Eye (tissue), 1 donor: ENCODE results near the gene SFMBT2.
A peak's percentile ranks its signal among the peaks of the same experiment; 100 is the strongest.

ENCODE experiments used
- DNase-seq: peaks from one replicate; pipeline ENCODE4 v3.0.0-alpha.2; 2015

The SFMBT2 gene

GRCh38 chr10:7170626-7171322, 240.1 kb downstream of the SFMBT2 start:
- DNase-seq: no peak

DNA sequence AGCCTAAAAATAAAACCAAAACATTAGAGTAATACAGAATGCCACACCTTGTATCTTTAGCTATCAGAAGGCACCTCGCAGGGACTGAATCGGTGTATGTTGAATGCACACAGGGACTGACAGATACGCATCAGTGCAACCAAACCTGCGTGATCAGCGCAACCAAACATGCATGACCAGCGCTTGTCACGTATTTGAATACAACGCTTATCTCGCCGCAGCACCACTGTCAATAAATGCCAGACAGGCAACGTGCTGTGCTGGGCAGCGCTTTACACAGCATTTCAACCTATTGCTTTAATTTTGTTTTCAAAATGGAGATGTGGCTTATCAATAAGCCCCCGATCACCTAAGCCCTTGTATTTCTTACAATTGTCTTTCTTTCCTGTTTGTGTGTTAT, 242.4 kb downstream of the SFMBT2 start:
- no peak for DNase-seq

- no peak for DNase-seq
Measured at GRCh38 chr10:7165500-7166177, 245.2 kb downstream of the SFMBT2 start.

DNA sequence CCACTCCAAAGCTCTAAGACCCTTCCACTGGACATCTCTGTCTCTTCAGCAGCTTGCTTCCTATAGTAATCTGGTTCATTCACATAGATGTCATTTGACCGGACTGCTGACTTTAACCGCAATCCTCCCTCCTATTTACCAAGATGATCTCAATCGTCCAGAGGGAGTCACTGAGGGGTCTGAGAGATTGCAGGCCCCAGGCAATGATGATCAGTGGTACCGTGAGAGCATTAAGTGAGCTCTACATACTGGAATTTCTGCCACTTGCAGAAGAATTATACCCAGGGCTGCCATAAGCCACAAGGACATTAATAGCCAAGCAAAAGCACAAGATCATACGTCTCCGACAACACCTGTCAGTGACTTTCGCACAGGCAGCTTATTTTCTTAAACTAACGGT, 245.9 kb downstream of the SFMBT2 start:
- no peak for DNase-seq

DNA sequence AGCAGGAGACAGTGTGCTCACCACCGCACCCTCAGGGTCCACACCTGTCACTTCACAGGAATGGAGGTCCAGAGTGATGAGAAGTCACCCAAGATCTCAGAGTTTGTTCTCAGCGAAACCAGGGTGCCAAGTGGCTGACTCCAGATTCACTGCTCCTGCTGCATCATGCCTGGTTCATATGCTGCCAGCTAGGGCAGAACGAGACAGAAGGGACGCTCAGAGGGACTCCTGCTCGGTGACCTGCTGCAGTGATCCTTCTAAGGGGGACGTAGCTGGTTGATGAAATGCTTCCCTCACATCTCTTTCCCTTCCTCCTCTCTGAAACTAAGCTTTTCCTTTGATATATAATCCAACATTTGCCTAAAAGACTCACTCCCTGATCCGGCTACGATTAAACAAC, 248.5 kb downstream of the SFMBT2 start:
- no peak for DNase-seq

DNA sequence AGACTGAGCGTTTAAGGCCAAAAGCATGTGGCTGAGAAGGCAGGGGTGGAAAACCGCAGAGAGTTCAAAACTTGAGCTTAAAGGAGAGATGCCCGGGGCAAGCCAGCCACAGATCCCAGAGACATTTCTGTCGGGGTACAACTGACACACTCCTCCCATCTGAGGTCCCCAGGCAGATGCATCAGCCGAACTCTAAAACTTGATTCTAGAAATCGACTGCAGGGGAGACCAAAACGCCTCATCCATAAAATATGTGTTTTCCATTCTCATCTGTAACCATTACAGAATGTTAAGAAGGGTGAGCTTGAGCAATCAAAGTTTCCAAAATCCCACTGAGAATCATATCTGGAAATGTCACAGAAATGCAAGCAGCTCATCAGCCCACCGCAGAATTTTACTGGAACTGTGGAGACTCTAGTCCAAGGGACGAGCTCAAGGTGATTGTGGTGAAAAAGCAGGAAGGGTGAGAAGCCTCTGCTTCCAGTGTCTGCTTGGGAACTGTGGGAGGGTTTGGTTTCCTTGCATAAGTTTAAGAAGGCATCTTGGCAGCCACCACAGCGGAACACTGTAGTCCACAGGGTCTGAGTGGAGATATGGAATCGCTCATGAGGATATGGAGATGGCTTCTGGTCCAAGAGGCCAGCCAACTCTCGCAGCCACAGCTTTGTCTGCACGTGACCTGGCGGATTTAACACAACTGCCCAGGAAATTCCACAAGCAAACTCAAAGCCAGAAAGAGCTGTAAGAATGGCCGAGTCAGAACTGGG, 249.2 kb downstream of the SFMBT2 start:
- no peak for DNase-seq

GRCh38 chr10:7159928-7160327, 250.9 kb downstream of the SFMBT2 start:
- no peak for DNase-seq

DNA sequence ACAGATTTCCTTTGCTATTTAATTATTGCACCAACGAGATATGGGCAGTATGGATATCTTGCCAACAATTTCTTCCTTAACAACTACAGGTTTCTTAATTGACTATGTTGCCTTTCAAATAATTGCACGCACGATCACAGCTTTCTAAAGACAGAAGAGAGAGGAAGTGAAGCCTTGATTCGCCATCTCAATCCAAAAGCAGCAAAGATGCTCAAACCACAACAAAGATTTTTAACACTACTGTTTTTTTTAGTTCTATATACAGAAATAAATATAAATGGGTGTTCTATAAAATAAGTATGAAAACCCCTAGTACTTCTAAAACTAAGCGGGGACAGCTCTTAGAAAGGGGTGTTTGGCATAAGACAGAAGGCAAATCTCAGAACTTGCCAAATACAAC, 251.3 kb downstream of the SFMBT2 start:
- DNase-seq: no peak

DNA sequence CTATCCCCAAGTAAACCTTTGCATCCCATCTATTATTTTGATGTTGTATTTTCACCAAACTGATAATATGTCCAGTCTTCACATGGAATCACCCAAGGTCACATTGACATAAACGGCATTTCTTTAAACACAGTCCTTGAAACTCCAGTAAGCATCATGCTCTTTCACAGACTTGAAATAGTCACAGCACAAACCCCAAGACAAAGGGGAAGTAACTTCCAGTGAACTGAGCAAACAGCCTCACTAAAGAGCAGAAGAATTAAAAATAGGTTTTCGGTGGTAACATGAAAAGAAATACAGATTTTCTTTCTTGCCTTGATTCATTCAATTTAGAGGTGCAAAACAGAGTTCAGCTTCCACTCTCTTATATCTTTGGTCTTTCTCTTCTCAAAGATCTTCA, 253.7 kb downstream of the SFMBT2 start:
- no peak for DNase-seq

GRCh38 chr10:7153750-7154149, 257.1 kb downstream of the SFMBT2 start:
- DNase-seq: peak; percentile 7

- peak; percentile 14 for DNase-seq
Measured at GRCh38 chr10:7152982-7153381, 257.9 kb downstream of the SFMBT2 start.

DNA sequence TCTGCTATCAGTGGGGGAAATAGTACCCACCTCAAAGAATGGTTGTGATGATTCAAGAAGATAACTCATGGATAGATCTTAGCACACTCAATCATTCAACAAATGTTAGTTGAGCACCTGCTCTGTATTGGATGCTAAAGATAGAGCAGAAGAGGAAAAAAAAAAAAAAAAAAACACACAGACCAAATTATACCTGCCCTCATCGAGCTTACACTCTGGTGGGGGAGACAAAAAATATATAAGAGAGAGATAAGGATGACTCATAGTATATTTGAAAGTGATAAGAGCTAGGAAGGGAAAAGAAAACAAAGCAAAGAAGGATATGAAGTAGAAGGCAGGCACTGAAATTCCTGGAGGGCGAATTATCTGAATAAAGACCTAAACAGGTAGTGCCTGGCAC, 258.5 kb downstream of the SFMBT2 start:
- DNase-seq: no peak

GRCh38 chr10:7151538-7151937, 259.3 kb downstream of the SFMBT2 start:
- DNase-seq: no peak

DNA sequence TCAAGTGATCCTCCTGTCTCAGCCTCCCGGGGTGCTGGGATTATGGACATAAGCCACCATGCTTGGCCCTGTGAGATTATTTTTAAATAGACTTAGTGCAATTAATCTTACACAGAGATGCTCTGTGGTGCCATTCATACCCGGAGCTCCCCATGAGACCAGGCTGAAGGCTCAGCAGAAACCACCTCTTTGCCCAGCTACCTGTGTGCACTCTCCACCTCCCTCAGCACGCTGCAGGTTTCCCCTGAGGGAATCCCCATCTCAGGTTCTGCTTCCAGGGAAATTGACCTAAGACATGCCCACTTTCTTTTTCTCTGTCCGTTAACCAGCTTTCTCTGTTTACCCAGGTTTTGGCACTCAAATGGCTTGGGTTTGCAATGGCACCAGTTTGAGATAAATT, 260.5 kb downstream of the SFMBT2 start:
- DNase-seq: no peak

DNA sequence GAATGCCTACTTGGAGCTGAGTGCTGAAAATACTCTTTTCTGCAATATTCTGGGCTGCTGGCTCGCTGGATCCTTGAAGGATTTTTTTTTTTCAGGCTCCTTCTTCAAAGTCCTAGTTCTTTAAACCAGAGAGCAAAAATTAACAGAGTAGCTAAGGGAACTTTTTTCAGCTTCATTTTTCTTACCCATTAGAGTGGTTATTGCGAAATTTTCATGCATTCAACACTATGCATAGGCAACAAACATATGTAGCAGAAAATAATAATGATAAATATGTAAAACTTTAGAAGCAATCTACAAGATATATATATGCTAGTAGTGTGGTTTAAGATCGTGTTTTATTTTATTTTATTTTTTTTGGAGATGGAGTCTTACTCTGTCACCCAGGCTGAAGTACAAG, 264.6 kb downstream of the SFMBT2 start:
- no peak for DNase-seq

- no peak for DNase-seq
Measured at GRCh38 chr10:7136016-7136415, 274.8 kb downstream of the SFMBT2 start.

DNA sequence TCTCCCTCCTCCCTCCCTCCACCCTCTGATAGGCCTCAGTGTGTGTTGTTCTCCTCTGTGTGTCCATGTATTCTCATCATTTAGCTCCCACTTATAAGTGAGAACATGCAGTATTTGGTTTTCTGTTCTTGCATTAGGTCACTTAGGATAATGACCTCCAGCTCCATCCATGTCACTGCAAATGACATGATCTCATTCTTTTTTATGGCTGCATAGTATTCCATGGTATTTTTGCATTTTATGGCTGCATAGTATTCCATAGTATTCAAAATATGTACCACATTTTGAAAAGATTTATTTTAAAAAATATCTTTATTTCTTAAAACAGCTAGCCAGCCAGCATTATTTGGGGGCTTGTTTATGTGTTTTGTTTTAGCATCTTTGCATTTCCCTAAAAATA, 275.6 kb downstream of the SFMBT2 start:
- DNase-seq: no peak

GRCh38 chr10:7134448-7134847, 276.4 kb downstream of the SFMBT2 start:
- no peak for DNase-seq

GRCh38 chr10:7133958-7134357, 276.9 kb downstream of the SFMBT2 start:
- no peak for DNase-seq

DNA sequence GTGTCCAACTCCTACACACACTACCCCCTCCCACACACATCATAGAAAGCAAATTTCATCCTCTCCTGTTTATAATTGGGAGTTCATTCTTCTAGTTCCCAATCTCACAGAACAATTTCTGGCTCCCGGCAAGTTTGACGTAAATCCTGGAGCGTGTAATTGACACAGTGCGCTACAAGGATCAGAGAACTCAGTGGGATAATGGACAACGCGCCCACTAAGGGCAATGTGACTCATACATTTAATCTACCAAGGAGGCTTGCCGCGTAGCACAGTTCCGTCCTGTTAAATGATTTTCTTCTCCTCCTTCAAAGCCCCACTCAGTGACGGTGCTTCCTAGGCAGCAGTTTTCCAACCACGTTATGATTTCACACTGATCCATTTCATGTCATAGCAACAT, 277.6 kb downstream of the SFMBT2 start:
- DNase-seq: no peak

DNA sequence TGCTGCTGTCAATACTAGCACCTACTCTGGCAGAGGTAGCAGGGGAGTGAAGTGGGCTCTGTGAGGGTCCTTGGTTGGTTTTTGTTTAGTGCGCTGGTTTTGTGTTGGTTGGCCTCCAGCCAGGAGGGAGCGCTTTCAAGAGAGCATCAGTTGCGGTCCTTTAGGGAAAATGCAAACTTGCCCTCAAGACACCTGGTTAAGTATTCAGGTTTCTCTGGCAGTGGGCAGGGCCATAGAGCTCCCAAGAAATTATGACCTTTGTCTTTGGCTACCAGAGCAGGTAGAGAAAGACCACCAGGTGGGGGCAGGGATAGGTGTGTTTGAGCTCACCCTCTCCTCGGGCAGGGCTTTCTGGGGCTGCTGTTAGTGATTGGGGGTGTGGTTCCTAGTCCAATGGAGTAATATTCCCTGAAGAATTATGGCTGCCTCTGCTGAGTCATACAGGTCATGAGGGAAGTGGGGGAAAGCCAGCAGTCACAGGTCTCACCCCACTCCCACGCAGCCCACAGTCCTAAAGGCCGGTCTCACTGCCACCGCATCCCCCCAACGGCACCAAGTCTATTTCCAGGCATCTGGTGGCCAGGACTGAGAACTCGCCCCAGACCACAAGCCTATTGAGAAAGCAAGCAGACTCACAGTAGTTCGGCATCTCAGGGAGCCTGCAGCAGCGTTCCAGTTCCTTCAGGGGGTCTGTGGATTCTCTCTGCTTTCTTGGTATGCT, 280.5 kb downstream of the SFMBT2 start:
- no peak for DNase-seq

- DNase-seq: no peak
Measured at GRCh38 chr10:7123774-7124173, 287.1 kb downstream of the SFMBT2 start.

DNA sequence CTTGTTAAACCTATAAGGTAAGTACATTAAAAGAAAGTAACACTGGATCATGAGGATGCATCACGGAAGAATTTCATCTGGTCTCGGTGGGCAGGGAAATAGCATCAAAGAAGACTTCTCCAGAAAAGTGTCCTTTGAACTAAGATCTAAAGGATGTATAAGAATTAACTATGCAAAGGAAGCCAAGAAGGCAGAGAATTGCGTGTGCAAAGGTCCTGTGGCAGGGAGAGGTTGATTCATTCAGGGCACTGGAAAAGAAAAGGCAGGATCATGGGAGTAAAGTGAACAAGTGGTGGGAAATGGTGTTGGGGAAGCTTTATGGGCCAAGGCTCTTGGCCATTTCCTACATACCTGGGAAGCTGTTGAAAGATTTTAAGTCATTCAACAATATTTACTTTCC, 288.3 kb downstream of the SFMBT2 start:
- no peak for DNase-seq
